RPMI8226 (cell line): Measurements from ENCODE around the gene EZH1.

Experiments
- DNase-seq: peaks from one replicate; pipeline ENCODE4 v3.0.0-alpha.2; 2015

The EZH1 gene

DNA sequence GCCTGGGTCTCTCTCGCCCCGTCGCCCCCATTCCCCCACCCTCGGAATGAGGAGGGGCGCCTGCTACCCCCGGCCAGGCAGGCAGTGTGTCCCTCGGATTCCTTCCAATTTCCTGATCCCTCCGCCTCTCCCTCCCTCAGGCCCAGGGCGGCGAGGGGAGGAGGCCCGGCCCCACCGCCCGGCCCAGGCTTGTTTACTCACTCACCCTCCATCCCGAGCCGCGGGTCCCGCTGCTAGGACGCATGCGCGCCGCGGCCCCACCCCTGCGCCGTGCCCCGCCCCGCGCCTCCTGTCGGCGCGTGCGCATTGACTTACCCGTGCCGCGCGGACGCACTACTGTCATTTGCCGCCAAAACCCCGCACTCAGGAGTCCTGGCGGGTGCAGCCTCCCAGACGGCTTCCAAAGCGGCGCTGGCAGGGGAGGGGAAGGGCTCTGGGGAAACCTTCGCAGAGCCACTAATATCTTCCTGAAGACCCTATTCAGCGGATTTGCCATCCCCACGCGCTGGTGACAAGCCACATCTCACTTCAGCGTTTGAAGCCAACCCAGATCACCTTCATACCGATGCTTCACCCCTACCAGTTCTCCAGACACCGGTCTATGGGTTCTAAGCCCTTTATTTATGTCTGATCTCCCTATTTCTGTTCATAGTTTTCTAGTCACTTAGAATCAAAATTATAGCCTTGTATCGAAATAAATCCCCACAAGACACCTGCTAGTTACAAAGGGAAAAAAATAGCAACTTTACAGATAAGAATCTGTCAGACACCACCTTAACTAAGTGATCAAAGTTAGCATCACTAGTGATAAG lies at the start of gene EZH1:
Gene EZH1 (minus strand): TSS at position 235 of the 812 bp plus-strand sequence. CDS start 16,099 bp downstream, outside the sequence.
- peak; percentile 96 for DNase-seq

DNA sequence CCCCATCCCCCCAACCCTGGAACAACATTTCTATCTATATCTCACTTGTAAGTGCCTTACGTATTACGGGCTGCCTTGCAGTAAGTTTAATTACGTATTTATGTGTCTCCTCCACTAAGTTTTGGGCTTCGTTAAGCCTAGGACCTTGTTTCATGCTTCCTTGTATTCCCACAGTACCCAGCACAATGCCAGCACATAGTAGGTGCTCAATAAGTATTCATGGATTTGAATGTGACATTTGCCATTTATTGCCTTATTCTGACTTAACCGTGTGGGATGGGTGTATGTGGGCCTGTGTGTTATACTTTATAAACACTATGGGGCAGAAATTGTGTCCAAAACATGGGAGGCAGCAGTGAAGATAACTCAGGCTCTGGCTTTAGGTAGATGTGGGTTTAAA lies 47.7 kb upstream of the EZH1 start:
- DNase-seq = no peak

DNA sequence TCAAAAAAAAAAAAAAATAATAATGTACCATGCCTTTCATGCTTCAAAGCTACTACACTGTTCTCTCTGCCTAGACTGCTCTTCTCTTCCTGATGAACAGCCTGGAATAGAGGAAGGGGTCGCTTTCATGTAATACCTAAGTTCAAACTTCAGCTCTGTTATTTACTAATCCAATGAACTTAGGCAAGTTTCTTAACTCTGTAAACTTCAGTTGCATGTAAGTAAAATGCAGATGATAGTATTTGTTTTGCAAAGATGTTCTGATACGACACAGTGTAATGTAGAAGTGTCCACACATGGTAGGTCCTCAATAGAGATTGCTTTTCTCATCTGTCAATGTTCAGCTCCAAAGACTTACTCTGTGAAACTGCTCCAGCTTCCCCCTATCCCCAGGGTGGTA lies 47.1 kb upstream of the EZH1 start:
- DNase-seq = no peak

DNA sequence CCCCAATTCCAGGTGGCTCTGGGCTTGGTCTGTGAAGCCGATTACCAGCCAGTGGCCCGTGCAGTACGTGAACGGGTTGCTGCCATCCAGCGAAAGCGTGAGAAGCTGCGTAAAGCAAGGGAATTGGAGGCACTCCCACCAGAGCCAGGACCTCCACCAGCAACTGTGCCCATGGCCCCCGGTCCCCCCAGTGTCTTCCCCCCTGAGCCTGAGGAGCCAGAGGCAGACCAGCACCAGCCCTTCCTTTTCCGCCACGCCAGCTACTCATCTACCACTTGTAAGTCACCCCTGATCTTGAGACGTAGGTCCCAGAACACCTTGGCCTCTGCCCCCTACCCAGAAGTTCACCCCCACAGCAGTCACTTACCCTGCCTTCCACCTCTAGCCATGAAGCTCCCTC lies 42.4 kb upstream of the EZH1 start:
- DNase-seq = no peak

DNA sequence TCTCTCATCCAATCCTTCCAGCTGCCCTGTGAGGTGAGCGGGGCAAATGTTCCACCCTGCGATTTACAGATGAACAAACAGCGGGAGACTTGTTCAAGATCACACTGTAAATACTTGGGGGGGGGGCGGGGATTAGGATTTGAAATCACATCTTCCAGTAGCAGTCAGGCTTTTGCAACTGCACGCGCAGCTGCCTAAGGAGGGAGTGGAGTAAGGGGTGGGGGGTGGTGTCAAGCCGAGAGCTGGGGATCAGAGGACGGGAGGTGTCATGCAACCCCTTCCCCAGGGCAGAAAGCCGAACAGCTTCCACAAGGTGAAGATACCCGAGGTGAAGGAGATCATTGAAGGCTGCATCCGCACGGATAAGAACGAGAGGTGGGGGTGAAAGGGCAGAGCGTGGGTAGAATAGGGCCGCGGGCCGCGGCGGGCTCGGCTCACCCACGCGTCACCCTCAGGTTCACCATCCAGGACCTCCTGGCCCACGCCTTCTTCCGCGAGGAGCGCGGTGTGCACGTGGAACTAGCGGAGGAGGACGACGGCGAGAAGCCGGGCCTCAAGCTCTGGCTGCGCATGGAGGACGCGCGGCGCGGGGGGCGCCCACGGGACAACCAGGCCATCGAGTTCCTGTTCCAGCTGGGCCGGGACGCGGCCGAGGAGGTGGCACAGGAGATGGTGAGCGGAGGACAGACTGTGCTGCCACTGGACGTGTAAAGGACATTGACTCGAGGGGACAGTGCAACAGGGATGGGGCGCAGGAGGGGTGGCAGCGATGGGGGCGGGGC lies 40.2 kb upstream of the EZH1 start:
- no peak for DNase-seq

DNA sequence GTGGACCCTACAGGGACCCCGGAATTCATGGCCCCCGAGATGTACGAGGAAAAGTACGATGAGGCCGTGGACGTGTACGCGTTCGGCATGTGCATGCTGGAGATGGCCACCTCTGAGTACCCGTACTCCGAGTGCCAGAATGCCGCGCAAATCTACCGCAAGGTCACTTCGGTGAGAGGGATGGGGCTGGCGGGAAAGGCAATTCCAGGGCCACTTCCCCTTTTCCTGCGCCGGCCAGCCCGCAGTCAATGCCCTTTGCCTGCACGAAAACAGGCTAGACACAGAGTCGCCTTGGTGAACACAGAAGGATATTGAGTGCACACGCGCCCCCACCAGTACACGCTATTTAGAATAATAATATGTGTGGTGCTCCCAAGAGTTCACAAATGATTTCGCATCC lies 39.6 kb upstream of the EZH1 start:
- DNase-seq = no peak

DNA sequence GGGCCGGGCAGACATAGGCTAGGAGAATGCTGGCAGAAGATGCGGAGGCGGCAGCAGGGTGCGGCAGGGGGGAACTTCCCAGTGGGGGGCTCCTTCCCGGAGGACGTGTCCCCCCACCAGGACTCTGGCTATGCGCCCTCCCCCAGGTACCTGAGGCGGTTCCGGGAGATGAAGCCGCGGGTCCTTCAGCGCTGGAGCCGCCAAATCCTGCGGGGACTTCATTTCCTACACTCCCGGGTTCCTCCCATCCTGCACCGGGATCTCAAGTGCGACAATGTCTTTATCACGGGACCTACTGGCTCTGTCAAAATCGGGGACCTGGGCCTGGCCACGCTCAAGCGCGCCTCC lies 38.9 kb upstream of the EZH1 start:
- no peak for DNase-seq

DNA sequence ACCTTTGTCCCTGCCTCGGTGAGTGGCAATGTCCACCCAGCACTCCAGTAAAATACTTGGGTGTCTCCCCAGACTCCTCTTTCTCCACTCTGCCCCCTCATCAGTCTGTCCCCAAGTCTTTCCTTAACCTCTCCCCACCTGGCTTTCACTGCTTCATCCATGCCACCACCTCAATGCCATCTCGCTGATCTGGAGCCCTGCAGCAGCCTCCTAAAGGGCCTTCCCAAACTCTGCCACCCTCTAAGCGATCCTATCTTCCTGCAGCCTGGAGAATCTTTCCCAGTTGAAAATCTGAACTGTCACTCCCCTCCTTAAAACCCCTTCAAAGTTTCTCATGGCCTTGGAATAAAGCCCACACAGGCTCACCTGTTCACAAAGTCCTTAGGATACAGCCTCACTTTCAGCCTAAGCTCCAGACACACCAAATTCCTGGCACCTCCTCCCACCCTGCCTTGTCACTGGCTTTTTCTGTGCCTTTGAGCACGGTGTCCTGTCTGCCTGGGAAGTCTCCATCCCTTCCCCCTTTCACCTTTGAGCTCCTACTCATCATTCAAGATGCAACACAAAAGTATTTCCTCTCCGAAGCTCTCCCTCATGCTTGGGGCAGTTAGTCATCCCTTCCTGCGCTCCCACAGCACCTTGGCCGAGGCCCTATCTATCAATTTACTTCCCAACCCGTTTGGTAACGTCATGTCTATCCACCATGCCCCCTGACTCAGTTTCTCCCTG lies 38.4 kb upstream of the EZH1 start:
- no peak for DNase-seq

DNA sequence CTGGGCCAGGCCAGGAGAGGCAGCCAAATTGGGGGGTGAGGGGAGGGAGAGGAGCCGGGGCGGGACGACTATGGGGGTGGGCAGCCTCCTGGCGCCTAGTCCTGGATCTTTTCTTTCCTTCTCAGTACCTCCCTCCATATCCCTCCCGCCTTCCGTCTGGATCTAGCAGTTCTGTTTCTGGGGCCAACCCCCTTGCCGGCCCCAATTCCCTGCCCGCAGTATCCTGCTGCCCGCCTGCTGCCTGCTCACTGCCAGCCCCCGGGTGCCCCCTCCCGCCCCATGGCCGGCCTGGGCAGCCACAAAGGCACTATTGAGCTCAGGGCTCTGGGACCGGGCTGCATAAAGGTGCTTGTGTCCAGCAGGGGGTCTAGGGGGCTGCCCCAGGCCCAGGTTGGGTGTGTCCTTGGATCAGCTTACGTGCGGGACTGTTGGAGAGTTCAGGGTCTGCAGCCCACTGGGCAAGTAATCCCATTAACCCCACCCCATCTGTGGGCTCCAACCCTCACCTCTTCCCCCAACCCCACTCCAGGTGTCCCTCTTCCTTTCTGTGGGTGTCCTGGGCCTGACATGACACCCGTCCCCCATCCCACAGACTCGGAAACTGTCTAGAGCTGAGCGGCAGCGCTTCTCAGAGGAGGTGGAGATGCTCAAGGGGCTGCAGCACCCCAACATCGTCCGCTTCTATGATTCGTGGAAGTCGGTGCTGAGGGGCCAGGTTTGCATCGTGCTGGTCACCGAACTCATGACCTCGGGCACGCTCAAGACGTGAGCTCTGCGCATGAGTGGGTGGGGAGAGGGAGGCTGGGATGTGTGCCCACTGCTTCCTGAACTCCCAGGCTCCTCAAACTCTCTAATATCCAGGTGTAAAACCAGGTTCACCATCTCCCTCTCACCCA lies 37.6 kb upstream of the EZH1 start:
- DNase-seq = no peak

DNA sequence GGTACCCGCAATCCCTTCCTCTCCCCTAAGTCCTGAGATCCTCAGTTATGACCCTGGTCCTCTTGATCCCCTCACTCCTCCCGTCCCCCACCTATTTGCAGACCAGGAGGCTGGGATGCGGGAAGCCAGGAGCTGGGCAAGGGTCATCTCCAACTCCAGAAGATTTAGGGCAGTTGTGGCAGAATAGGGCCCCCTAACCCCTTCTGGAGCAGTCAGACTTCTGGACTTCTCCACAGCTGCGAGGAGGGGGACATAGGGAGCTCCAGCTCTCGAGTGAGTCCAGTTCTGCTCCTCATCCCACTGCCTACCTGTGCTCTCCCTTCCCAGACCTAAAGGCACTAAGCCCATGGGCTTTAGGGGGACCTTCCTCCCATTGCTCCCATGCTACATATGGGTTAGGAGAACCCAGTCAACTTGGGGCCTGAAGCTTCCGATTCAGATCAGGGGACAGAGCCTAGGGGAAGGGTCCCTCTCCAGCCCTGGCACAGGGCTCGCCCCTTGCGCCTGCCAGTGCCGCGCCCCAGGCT lies 36.9 kb upstream of the EZH1 start:
- DNase-seq = no peak

DNA sequence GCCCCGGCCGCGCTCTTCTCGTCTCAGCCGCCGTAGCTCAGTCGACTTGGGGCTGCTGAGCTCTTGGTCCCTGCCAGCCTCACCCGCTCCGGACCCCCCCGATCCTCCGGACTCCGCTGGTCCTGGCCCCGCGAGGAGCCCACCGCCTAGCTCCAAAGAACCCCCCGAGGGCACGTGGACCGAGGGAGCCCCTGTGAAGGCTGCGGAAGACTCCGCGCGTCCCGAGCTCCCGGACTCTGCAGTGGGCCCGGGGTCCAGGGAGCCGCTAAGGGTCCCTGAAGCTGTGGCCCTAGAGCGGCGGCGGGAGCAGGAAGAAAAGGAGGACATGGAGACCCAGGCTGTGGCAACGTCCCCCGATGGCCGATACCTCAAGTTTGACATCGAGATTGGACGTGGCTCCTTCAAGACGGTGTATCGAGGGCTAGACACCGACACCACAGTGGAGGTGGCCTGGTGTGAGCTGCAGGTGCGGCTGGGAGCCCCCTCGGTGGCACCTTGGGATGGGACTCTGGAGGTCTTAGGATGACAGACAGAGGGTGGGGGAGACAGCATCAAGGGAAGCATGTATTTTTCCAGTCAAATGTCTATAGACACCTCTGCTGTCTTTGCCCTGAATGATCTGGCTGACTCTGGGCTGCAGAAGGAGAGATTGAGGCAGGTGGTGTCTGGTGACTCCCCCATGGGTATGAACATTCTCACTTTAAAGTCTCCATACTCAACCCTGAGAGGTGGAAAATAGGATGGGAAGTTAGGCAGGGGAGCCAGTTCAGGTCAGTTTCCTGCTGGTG lies 36.2 kb upstream of the EZH1 start:
- DNase-seq = no peak

DNA sequence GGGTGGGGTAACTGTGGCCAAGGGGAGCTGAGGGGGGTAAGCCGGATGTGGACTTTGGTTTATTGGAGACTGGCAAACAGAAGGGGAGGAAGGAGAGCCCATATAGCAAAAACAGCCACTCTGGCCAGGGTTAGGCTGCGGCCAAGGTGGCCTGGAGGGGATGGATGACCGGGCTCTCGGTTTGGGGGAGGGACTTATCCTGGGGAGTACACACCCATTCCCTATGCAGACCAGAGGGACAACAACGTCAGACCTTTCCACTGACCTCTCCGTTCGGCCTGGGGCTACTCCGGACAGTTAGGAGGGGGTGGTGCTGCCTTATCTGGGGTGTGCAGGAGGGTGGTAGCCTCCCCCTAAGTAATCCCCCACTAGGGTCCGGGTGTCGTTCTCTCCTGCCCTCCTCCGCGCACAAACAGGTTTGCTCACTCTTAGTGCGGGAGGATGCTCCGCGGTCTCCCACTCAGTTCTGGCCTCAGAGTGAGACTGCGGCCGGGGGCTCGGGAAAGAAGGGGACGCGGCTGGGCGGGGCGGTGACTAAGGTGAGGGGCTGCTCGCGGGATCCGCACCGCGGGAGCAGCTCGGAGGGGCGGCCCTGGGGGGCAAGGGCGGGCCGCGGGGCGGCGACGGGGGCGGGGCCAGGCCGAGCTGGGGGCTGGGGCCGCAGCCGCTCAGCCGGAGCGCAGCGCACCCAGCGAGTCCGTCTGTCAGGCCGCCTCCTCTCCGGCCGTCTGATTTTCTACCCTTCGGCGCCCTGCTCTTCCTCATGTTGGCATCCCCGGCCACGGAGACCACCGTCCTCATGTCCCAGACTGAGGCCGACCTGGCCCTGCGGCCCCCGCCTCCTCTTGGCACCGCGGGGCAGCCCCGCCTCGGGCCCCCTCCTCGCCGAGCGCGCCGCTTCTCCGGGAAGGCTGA lies 35.4 kb upstream of the EZH1 start, which contains the start of gene WNK4:
Gene WNK4 (plus strand): TSS at position 675 of the 915 bp plus-strand sequence. CDS start 89 bp downstream, at position 764.
- DNase-seq = no peak

DNA sequence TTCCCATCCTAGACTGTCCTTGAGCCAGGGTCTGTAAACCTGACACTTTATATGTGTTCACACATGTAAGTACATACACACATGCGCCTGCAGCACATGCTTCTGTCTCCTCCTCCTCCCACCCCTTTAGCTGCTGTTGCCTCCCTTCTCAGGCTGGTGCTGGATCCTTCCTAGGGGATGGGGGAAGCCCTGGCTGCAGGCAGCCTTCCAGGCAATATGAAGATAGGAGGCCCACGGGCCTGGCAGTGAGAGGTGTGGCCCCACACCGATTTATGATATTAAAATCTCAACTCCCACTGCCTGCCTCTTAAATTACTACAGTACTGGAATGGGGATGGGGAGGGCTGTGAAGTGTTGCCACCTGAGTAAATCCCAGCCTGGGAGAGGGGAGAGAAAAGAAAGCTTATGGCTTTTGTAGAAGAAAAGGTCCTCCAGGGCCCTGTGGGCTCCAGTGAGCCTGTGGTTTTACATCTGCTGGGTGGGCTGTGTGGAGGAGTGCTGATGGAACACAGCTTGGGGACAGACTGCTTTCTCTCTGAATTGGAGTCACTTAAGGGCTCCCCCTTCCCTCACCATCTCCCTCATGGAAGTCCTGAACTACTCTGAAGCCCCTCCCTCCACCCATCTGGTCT lies 34.6 kb upstream of the EZH1 start:
- no peak for DNase-seq

DNA sequence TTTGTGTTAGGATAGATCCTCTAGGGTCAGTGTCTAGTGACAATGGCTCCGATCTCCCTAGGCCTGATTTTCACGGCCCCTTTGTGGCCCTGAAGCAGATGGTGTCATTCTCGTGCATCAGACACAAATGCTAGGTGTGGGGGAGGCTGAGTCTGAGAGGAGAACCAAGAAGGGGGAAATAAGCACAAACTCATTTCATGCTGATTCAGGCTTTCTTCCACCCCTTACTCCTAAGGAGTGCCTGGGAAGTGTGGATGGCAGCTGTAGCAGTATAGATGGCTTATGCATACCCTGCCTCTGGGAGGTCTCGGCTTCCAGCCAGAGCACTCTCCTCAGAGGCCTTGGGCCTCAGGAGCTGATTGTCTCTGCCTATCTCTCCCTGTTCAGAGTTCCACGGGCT lies 33.7 kb upstream of the EZH1 start:
- DNase-seq = no peak

DNA sequence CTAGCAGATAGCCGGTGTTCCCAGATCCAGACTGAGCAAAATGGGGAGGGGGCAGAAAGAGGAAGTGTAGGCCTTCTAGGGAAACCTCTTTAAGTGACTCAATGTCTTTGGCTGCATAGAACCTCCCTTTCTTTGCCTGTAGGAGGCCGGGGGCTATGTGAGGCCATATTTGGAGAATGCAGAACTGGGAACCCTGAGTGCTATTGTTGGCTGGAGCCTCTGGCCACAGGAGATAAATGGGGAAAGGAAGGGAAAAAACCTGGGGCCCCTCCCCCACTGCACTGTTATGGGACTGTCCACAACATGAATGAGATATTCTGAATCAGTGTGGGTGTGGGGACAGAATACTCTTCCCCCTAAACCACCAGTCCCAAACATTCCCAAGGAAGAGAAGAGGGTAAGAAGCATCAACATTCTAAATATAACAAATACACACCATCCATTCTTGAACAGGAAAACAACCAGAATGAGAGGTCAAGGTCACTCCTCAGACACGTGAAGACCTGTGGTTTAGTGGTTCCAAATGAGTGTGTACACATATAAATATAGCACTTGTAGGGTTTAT lies 30.8 kb upstream of the EZH1 start:
- DNase-seq = no peak

DNA sequence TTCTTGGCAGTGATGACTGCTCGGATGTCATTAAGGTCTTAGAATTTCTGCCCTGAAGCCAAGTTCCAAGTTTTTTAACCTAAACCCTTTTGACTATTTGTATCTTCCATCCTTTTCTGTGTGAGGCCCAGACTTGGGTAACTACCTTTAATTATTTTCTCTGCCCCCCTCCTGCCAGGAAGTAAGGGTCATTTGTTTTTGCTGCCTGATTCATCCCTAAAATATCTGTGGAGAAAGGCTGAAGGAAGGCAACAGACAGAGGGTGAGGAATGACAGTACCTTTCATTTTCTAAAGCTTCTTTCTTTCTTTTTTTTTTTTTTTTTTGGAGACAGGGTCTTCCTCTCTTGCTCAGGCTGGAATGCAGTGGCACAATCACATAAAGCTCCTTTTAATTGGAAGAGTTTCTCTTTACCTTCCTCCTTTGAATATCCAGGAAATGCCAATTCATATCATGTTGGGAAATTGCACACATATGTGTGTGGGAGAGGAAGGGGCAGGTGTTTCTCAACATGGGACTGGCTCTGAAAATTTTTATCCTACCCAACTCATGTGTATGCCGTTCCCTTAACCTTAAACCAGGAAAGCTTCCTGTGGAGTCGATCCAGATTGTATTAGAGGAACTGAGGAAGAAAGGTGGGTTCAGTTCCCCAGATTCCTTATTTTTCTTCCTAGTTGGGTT lies 29.4 kb upstream of the EZH1 start:
- no peak for DNase-seq

DNA sequence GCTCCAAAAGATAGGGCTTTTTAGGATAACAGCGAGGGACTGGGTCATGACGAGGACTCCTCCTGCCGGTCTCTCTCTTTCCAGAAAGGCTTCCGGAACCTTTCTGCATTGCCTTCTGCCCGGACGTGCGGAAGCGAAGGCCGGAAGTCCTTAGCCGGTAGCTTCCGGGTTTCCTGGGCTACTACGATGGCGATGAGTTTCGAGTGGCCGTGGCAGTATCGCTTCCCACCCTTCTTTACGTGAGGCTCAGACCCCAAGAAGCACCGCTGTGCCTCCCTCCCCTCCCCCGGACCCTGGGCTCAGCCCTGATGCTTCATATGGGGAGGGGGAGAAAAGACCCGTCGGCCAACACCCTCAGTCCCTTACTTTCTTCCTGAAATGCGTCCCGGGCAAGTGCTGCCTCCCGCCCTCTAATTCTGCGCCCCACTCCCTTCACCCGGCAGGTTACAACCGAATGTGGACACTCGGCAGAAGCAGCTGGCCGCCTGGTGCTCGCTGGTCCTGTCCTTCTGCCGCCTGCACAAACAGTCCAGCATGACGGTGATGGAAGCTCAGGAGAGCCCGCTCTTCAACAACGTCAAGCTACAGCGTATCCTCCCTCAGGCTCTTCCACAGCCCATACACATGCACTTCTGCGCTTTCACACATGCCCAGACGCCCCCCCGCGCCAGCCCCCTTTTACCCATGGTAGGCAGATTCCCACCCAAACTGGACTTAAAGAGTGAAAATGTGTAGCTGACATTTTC lies 28.6 kb upstream of the EZH1 start, which contains the start of gene VPS25:
Gene VPS25 (plus strand): TSS at position 160 of the 746 bp plus-strand sequence. CDS start 27 bp downstream, at position 187.
- DNase-seq = peak; percentile 90

DNA sequence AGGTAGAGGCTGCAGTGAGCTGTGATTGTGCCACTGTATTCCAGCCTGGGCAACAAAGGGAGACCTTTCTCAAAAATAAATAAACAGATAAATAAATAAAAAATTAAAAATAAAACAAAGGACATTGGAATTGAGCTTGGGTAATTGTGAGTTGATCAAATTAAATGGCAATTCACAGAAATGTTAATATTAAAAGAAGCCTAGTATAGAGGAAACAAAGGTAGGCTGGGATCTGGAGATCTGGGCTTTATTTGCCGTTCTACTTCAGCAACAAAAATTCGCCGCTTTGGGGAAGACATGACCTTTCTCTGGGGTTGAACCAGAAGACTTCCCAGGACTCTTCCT lies 28.1 kb upstream of the EZH1 start:
- DNase-seq = no peak
